Posterior cingulate gyrus (tissue), 11 donors: ENCODE results near the gene TPSB2.
"Not testable (repeated sequence)": the region's sequence is repeated elsewhere in the genome, so short reads cannot be mapped to it uniquely, and the experiment has no call there.

Experiments
- DNase-seq, 10 donors: peaks; one replicate each; pipeline versions ENCODE4 v3.0.0 to v3.0.0-alpha.2; 2020 to 2021; ENCODE audit warnings: mixed read lengths in 3 of 10
- intact Hi-C: fragments of 100-400 bp; cut with DNase I; formaldehyde crosslinking; loops from one replicate; pipeline ENCODE4 v1.15.1; 2023

The TPSB2 gene

GRCh38 chr16:1189455-1189854 is 40.5 kb downstream of the TPSB2 start:
- intact Hi-C loops: no loop called here

GRCh38 chr16:1188432-1189189 is 41.4 kb downstream of the TPSB2 start:
- peak in 2 of 10 donors; percentile 29 to 34 for DNase-seq
- intact Hi-C loops: no loop called here

More at GRCh38 chr16:1189455-1189854, 40.5 kb downstream of the TPSB2 start:
- no peak for DNase-seq

- intact Hi-C loops, DNase-seq: not testable (repeated sequence)
Observed at GRCh38 chr16:1185460-1186207, 44.4 kb downstream of the TPSB2 start.

GRCh38 chr16:1184980-1185379 is 45.0 kb downstream of the TPSB2 start:
- DNase-seq: no peak
- intact Hi-C loops: no loop called here

- DNase-seq: no peak
- intact Hi-C loops: no loop called here
Observed at GRCh38 chr16:1184156-1184868, 45.7 kb downstream of the TPSB2 start.

- peak in 8 of 10 donors; percentile 21 to 93 (median 52) for DNase-seq
- intact Hi-C loops: no loop called here
Observed at GRCh38 chr16:1182950-1183907, 46.8 kb downstream of the TPSB2 start.

- DNase-seq: peak in 3 of 10 donors; percentile 26 to 43 (median 34)
- intact Hi-C loops: no loop called here
Observed at GRCh38 chr16:1182316-1182671, 47.7 kb downstream of the TPSB2 start.

GRCh38 chr16:1181404-1182315 is 48.3 kb downstream of the TPSB2 start:
- DNase-seq: no peak
- intact Hi-C loops: no loop called here

GRCh38 chr16:1180549-1181403 is 49.2 kb downstream of the TPSB2 start:
- intact Hi-C loops: no loop called here
- no peak for DNase-seq
